ENCODE data around the gene MAST2. TPM values are rescaled to one million over a fixed set of nuclear protein-coding genes. Genes with fewer than 3 reads are reported as not detected.
"Not testable (repeated sequence)": the region's sequence is repeated elsewhere in the genome, so short reads cannot be mapped to it uniquely, and the experiment has no call there.

The MAST2 gene
- total RNA-seq, 2 experiments from 2014 or later = 25.4 to 27.8 TPM

DNA sequence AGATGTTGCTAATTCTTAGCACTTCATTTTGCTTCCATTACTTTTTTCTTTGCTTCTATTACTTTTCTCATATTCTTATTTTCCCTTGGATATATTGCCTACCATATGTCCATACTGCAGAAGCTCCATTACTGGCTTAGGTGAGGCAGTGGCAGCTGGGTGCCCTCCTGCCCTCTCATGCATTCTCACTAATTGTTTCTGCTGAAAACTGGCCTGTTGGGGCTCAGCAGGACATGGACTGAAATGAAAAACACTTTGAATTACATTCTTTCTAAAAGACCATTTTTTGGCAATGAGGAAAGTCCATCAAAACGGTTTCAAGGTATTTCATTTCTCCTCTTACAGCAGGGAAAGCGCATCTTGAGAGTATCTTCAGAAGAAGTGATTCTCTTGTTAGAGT lies 122.9 kb downstream of the MAST2 start:
- Mint-ChIP-seq H3K27me3 (no peaks in the 10 kb centered on the region), H3K27ac (no peak overlapping the region), H3K9me3 (no peaks in the 10 kb centered on the region), H3K36me3 (ENCODE audit: low read depth) (no peaks in the 10 kb centered on the region), H3K4me1 (peaks cover 2% of the 10 kb centered on the region), H3K4me3 (no peak overlapping the region)
- POLR2A ChIA-PET = no interaction called here
- no peak for DNase-seq
- CTCF ChIA-PET = no interaction called here

GRCh38 chr1:45927231-45927915 lies 124.0 kb downstream of the MAST2 start:
- DNase-seq; H3K9me3 Mint-ChIP-seq; H3K27me3 Mint-ChIP-seq; H3K36me3 Mint-ChIP-seq (ENCODE audit: low read depth); CTCF ChIA-PET; POLR2A ChIA-PET; H3K4me3 Mint-ChIP-seq; H3K27ac Mint-ChIP-seq; H3K4me1 Mint-ChIP-seq: not testable (repeated sequence)

DNA sequence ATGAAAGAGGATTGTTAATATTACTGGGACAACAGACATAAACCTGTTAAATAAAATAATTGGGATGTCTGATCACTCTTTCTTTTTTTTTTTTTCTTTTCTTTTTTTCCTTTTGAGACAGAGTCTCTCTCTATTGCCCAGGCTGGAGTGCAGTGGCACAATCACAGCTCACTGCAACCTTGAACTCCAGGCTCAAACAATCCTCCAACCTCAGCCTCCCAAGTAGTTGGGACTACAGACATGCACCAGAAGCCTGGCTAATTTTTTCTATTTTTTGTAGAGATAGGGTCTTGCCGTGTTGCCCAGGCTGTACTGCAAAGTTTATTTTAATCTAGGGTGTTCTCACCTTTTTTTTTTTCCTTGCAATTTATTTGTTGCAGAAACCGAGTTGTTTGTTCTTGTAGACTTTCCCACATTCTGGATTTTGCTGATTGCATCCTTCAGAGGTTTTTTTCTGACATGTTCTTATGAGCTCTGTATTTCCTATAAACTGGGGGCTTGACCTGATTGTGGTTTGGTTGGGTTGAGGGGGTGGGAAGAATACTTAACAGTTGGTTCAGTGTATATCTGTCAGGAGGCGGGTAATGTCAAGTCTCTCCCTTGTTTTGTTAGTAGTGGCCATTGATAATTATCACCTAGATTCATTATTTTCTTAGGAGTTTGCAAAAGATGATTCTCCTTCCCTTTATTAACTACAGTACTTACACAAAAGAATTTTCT lies 125.2 kb downstream of the MAST2 start:
- DNase-seq = no peak
- Mint-ChIP-seq H3K27ac (no peak overlapping the region), H3K36me3 (ENCODE audit: low read depth) (no peaks in the 10 kb centered on the region), H3K9me3 (no peaks in the 10 kb centered on the region), H3K27me3 (no peaks in the 10 kb centered on the region), H3K4me3 (no peak overlapping the region), H3K4me1 (peaks cover 2% of the 10 kb centered on the region)
- ChIA-PET CTCF (no interaction called here), POLR2A (no interaction called here)

DNA sequence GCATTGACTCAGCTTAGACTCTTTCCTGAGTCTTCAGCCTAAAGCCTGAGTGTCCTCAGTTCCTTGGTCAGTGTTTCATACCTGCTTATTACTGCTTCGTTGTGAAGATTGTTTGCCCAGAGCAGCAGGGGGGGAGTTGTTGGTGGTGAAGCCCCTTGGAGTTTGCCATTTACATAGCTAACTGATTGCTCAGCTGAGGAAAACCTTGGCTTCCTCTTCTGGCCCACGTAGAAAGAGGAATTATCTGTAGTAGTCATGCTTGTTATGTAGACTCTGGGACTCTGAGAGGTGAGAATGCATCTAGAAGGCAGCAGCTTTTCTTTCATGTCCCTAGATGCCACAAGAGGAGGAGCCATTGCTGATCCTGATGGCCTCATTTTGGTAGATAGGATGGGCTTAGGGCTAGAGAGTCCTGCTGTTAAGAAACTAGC lies 125.9 kb downstream of the MAST2 start:
- CTCF ChIA-PET = interaction anchor here (0.7 kb wide), 1 partner anchor 1409 kb away, joined by 3 read pairs; no protein-coding TSS in a partner anchor
- no peak for DNase-seq

GRCh38 chr1:45930258-45931150 lies 127.1 kb downstream of the MAST2 start:
- no peak overlapping the region for H3K27ac Mint-ChIP-seq
- no peaks in the 10 kb centered on the region for H3K9me3 Mint-ChIP-seq
- DNase-seq = no peak
- H3K27me3 Mint-ChIP-seq = no peaks in the 10 kb centered on the region
- ChIA-PET CTCF (no interaction called here), POLR2A (no interaction called here)
- no peak overlapping the region for H3K4me3 Mint-ChIP-seq
- peaks cover 2% of the 10 kb centered on the region for H3K4me1 Mint-ChIP-seq
- no peaks in the 10 kb centered on the region for H3K36me3 Mint-ChIP-seq (ENCODE audit: low read depth)

More for the DNA sequence above, 125.9 kb downstream of the MAST2 start:
- H3K36me3 Mint-ChIP-seq (ENCODE audit: low read depth) = no peaks in the 10 kb centered on the region
- POLR2A ChIA-PET = interaction anchor here (0.5 kb wide), 1 partner anchor 146 kb away, joined by 3 read pairs; no protein-coding TSS in a partner anchor
- H3K27ac Mint-ChIP-seq = no peak overlapping the region
- H3K4me3 Mint-ChIP-seq = no peak overlapping the region
- H3K4me1 Mint-ChIP-seq = peaks cover 2% of the 10 kb centered on the region
- no peaks in the 10 kb centered on the region for H3K27me3 Mint-ChIP-seq
- H3K9me3 Mint-ChIP-seq = no peaks in the 10 kb centered on the region

GRCh38 chr1:45932205-45932604 lies 128.8 kb downstream of the MAST2 start:
- CTCF ChIA-PET; H3K27ac Mint-ChIP-seq; DNase-seq; H3K36me3 Mint-ChIP-seq (ENCODE audit: low read depth); H3K27me3 Mint-ChIP-seq; H3K9me3 Mint-ChIP-seq; H3K4me3 Mint-ChIP-seq; H3K4me1 Mint-ChIP-seq; POLR2A ChIA-PET: not testable (repeated sequence)

GRCh38 chr1:45934947-45935346 lies 131.5 kb downstream of the MAST2 start:
- H3K27me3 Mint-ChIP-seq = no peaks in the 10 kb centered on the region
- no peak overlapping the region for H3K27ac Mint-ChIP-seq
- H3K4me3 Mint-ChIP-seq = no peak overlapping the region
- DNase-seq = no peak
- H3K4me1 Mint-ChIP-seq = no peaks in the 10 kb centered on the region
- CTCF ChIA-PET = no interaction called here
- no peaks in the 10 kb centered on the region for H3K9me3 Mint-ChIP-seq
- POLR2A ChIA-PET = no interaction called here
- H3K36me3 Mint-ChIP-seq (ENCODE audit: low read depth) = no peaks in the 10 kb centered on the region

- Mint-ChIP-seq H3K4me3 (no peak overlapping the region), H3K27ac (no peak overlapping the region), H3K27me3 (no peaks in the 10 kb centered on the region), H3K36me3 (ENCODE audit: low read depth) (peaks cover 2% of the 10 kb centered on the region), H3K9me3 (no peaks in the 10 kb centered on the region), H3K4me1 (no peaks in the 10 kb centered on the region)
- DNase-seq = no peak
- ChIA-PET CTCF (no interaction called here), POLR2A (no interaction called here)
Measured at GRCh38 chr1:45938029-45938428, 134.6 kb downstream of the MAST2 start.

DNA sequence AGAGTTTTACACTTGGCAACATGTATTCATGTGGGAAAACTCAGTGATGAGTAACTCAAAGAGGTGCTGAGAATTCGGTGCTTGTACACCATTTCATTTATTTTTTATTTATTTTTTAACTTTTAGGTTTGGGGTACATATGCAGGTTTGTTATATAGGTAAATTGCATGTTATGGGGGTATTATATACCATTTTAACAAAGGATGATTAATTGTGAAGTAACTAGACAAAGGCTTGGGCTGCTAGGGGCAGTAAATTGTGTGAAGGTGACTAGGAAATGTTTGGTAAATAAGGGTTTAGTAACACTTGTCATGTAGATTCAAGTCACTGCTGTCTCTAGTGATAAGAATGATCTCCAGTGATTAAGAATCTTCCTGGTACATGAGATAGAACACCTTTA lies 139.0 kb downstream of the MAST2 start:
- H3K36me3 Mint-ChIP-seq (ENCODE audit: low read depth) = peaks cover 3% of the 10 kb centered on the region
- CTCF ChIA-PET = no interaction called here
- no peak overlapping the region for H3K27ac Mint-ChIP-seq
- H3K4me3 Mint-ChIP-seq = no peak overlapping the region
- no peaks in the 10 kb centered on the region for H3K4me1 Mint-ChIP-seq
- H3K9me3 Mint-ChIP-seq = no peaks in the 10 kb centered on the region
- DNase-seq = no peak
- POLR2A ChIA-PET = no interaction called here
- H3K27me3 Mint-ChIP-seq = no peaks in the 10 kb centered on the region

GRCh38 chr1:45943185-45943584 lies 139.8 kb downstream of the MAST2 start:
- Mint-ChIP-seq H3K36me3 (ENCODE audit: low read depth) (peaks cover 3% of the 10 kb centered on the region), H3K4me3 (no peak overlapping the region), H3K4me1 (no peaks in the 10 kb centered on the region), H3K27ac (no peak overlapping the region), H3K9me3 (peaks cover 3% of the 10 kb centered on the region), H3K27me3 (no peaks in the 10 kb centered on the region)
- CTCF ChIA-PET = no interaction called here
- POLR2A ChIA-PET = interaction anchor here (0.5 kb wide), 1 partner anchor 54 kb away, joined by 3 read pairs; no protein-coding TSS in a partner anchor
- DNase-seq = no peak

GRCh38 chr1:45945426-45945825 lies 142.0 kb downstream of the MAST2 start:
- Mint-ChIP-seq H3K9me3 (peaks cover 3% of the 10 kb centered on the region), H3K4me1 (no peaks in the 10 kb centered on the region), H3K4me3 (no peak overlapping the region), H3K27ac (no peak overlapping the region), H3K36me3 (ENCODE audit: low read depth) (peaks cover 3% of the 10 kb centered on the region), H3K27me3 (no peaks in the 10 kb centered on the region)
- CTCF ChIA-PET = no interaction called here
- POLR2A ChIA-PET = no interaction called here
- no peak for DNase-seq

DNA sequence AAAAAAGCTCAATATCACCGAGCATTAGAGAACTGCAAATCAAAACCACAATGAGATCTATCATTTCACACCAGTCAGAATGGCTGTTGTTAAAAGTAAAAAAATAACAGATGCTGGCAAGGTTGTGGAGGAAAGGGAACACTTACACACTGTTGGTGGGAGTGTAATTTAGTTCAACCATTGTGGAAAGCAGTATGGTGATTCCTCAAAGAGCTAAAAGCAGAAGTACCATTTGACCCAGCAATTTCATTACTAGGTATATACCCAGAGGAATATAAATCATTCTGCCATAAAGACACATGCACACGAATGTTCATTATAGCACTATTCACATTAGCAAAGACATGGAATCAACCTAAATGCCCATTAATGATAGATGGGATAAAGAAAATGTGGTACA lies 146.1 kb downstream of the MAST2 start:
- H3K27me3 Mint-ChIP-seq; CTCF ChIA-PET; H3K27ac Mint-ChIP-seq; H3K4me1 Mint-ChIP-seq; DNase-seq; H3K9me3 Mint-ChIP-seq; H3K4me3 Mint-ChIP-seq; H3K36me3 Mint-ChIP-seq (ENCODE audit: low read depth); POLR2A ChIA-PET: not testable (repeated sequence)

DNA sequence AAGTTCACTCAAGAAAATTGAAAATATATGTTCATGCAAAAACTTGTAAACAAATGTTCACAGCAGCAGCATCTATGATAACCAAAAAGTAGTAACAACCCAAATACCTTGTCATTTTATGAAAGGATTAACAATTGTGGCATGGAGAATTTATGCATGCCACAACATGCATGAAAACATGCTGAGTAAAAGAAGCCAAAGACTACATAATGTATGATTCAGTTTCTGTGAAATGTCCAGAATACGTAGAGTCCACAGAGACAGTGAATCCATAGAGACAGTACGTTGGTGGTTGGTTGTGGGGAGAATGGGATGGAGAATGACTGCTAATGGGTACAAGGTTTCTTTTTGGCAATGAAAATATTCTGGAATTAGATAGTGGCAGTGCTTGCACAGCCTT lies 148.7 kb downstream of the MAST2 start:
- H3K27me3 Mint-ChIP-seq = no peaks in the 10 kb centered on the region

More for the DNA sequence above, 148.7 kb downstream of the MAST2 start:
- Mint-ChIP-seq H3K36me3 (ENCODE audit: low read depth) (no peaks in the 10 kb centered on the region), H3K4me3 (no peak overlapping the region), H3K9me3 (peaks cover 3% of the 10 kb centered on the region), H3K4me1 (no peaks in the 10 kb centered on the region), H3K27ac (no peak overlapping the region)
- POLR2A ChIA-PET = no interaction called here
- DNase-seq = no peak
- CTCF ChIA-PET = no interaction called here
